Endothelial cell of umbilical vein (primary cell): ENCODE data around the gene PTX3.

Experiments
- CTCF ChIP-seq, 2 donors: IDR thresholded peaks; 1 replicate in 1 of 2; 2 replicates in 1 of 2; pipeline ENCODE4 v1.5.1; 2011; ENCODE audit warnings: low read length in 2 of 2, mild to moderate bottlenecking in 2 of 2, moderate library complexity in 2 of 2, control low read depth in 1 of 2, inconsistent platforms in 1 of 2, low read depth in 1 of 2; ENCODE audit not compliant: insufficient read depth in 1 of 2; ENCODE audit errors: extremely low read depth in 1 of 2
- EZH2 ChIP-seq: IDR thresholded peaks from 2 replicates; pipeline ENCODE4 v1.6.1; 2012; ENCODE audit warnings: borderline replicate concordance, low read depth, mild to moderate bottlenecking, moderate library complexity, low read length, inconsistent platforms; ENCODE audit not compliant: severe bottlenecking
- JUN ChIP-seq: IDR thresholded peaks from 2 replicates; pipeline ENCODE4 v1.6.1; 2011; ENCODE audit warnings: borderline replicate concordance, low read depth; ENCODE audit not compliant: insufficient read length, insufficient read depth
- MAX ChIP-seq: IDR thresholded peaks from 2 replicates; pipeline ENCODE4 v1.6.1; 2011; ENCODE audit not compliant: insufficient read depth, insufficient read length
- MYC ChIP-seq: IDR thresholded peaks from one replicate; pipeline ENCODE4 v1.6.1; 2011; ENCODE audit warnings: mild to moderate bottlenecking, low read depth, low read length
- POLR2A ChIP-seq: IDR thresholded peaks from 2 replicates; pipeline ENCODE4 v1.6.1; 2012; ENCODE audit warnings: low read depth, mild to moderate bottlenecking, control low read depth, low read length
- POLR2AphosphoS5 ChIP-seq: IDR thresholded peaks from 2 replicates; pipeline ENCODE4 v1.6.1; 2012; ENCODE audit warnings: low read depth, mild to moderate bottlenecking, control low read depth, low read length, moderate library complexity; ENCODE audit not compliant: insufficient read depth

DNA sequence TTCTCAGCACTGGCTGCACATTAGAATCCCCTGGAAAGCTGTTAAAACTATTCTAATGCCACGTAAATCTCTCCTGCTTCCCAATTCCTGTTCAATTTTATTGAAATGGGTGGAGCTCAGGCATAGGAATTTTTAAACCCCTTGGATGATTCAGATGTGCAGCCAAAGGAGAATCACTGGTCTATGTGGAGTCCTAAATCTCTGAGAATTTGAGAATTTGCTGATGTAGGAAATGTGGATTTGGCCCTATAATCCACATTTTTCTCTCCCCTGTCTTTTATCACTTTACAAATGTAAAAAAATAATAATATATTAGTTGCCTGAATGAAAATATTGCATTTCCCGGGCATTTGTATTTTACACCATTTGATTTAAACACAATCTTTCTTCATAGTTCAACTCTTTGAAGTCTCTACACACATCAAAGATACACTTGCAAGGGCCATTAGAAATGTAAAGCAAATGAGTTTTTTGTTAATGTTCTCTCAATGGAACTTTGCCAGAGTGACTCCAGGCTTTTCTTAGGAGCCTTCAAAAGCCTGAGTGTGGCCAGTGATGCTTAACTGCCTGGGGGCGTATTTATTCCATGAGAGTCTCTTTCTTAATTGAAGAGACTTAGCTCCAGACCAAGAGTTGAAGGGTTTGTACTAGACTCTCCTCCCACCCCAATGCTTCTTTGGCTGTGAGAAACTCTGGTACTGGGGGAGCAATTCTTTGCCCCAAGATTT is 48.8 kb upstream of the PTX3 start:
- TF ChIP-seq MYC (no peak), CTCF (IDR thresholded peaks at IDR 0.05; ENCODE audit: extremely low read depth in 1 of 2, insufficient read depth in 1 of 2, low read depth in 1 of 2, low read length in 2 of 2) (no peak), POLR2A (no peak), POLR2AphosphoS5 (no peak), EZH2 (no peak), JUN (no peak), MAX (no peak)
